Measurements from ENCODE around the gene STH.
"Not testable (repeated sequence)": the region's sequence is repeated elsewhere in the genome, so short reads cannot be mapped to it uniquely, and the experiment has no call there.

The STH gene

GRCh38 chr17:46007461-46007965, 8.5 kb downstream of the STH start:
- no peak for DNase-seq (ENCODE audit: low spot score)

- no peak for DNase-seq (ENCODE audit: low spot score)
These were observed 9.5 kb downstream of the STH start for GRCh38 chr17:46008591-46008990.

- no peak for DNase-seq (ENCODE audit: low spot score)
These were observed 10.9 kb downstream of the STH start for GRCh38 chr17:46009681-46010596.

- no peak for DNase-seq (ENCODE audit: low spot score)
These were observed 11.6 kb downstream of the STH start for GRCh38 chr17:46010597-46011186.

- DNase-seq (ENCODE audit: low spot score) = no peak
These were observed 12.9 kb downstream of the STH start for GRCh38 chr17:46011711-46012505.

GRCh38 chr17:46012506-46013079, 13.5 kb downstream of the STH start:
- no peak for DNase-seq (ENCODE audit: low spot score)

GRCh38 chr17:46013127-46013501, 14.1 kb downstream of the STH start:
- DNase-seq (ENCODE audit: low spot score) = no peak

- DNase-seq (ENCODE audit: low spot score) = no peak
These were observed 14.6 kb downstream of the STH start for GRCh38 chr17:46013502-46014165.

GRCh38 chr17:46019408-46019925, 20.4 kb downstream of the STH start:
- not testable (repeated sequence) for DNase-seq (ENCODE audit: low spot score)

- DNase-seq (ENCODE audit: low spot score) = no peak
These were observed 21.1 kb downstream of the STH start for GRCh38 chr17:46020023-46020761.

GRCh38 chr17:46020998-46021397, 21.9 kb downstream of the STH start:
- no peak for DNase-seq (ENCODE audit: low spot score)

- DNase-seq (ENCODE audit: low spot score) = not testable (repeated sequence)
These were observed 24.3 kb downstream of the STH start for GRCh38 chr17:46023366-46023765.

- DNase-seq (ENCODE audit: low spot score) = no peak
These were observed 24.8 kb downstream of the STH start for GRCh38 chr17:46023783-46024388.

- no peak for DNase-seq (ENCODE audit: low spot score)
These were observed 25.5 kb downstream of the STH start for GRCh38 chr17:46024590-46024989.

- DNase-seq (ENCODE audit: low spot score) = no peak
These were observed 26.0 kb downstream of the STH start for GRCh38 chr17:46025060-46025459.

GRCh38 chr17:46025510-46026165, 26.6 kb downstream of the STH start:
- DNase-seq (ENCODE audit: low spot score) = no peak

- DNase-seq (ENCODE audit: low spot score) = no peak
These were observed 27.4 kb downstream of the STH start for GRCh38 chr17:46026166-46027047.
